Measurements from ENCODE around the gene SERHL2.
A peak's percentile ranks its signal among the peaks of the same experiment; 100 is the strongest.
"Not testable (repeated sequence)": the region's sequence is repeated elsewhere in the genome, so short reads cannot be mapped to it uniquely, and the experiment has no call there.

SERHL2 gene

DNA sequence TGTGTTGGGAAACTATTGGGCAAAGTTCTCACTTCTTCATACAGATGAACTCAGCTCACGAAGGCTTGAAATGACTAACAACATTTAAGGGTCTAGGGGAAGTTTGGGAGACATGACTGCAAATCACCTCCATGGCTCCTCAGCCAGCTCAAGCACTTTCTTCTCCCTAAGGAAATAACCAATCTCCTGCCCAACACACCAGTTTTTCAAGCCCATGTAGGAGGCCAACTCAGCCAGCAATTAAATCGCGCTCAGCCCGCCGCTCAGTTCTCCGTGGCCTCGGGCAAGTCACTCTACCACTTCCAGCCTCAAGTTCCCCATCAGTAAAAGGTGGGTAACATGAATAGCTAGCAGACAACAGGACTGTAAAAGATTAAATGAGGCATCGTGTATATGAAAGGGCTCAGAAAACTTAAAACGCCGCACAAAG lies 60.1 kb downstream of the SERHL2 start:
- Histone ChIP-seq H3K27me3 (ENCODE audit: insufficient read depth, poor library complexity, severe bottlenecking) (no peaks in the 10 kb centered on the region), H3K4me3 (replicated peaks; ENCODE audit: insufficient read depth, low read length) (peak overlapping the region; percentile 69), H3K27ac (replicated peaks) (peak overlapping the region; percentile 99)
- no peak for TF ChIP-seq SPI1 (IDR thresholded peaks at IDR 0.05; ENCODE audit: borderline replicate concordance, low read depth)
- TF ChIP-seq POLR2AphosphoS5 (IDR thresholded peaks at IDR 0.05; ENCODE audit: low read depth) = no peak
- no peak for TF ChIP-seq GABPA (IDR thresholded peaks at IDR 0.05; ENCODE audit: low read depth)
- TF ChIP-seq, protein P1, sequence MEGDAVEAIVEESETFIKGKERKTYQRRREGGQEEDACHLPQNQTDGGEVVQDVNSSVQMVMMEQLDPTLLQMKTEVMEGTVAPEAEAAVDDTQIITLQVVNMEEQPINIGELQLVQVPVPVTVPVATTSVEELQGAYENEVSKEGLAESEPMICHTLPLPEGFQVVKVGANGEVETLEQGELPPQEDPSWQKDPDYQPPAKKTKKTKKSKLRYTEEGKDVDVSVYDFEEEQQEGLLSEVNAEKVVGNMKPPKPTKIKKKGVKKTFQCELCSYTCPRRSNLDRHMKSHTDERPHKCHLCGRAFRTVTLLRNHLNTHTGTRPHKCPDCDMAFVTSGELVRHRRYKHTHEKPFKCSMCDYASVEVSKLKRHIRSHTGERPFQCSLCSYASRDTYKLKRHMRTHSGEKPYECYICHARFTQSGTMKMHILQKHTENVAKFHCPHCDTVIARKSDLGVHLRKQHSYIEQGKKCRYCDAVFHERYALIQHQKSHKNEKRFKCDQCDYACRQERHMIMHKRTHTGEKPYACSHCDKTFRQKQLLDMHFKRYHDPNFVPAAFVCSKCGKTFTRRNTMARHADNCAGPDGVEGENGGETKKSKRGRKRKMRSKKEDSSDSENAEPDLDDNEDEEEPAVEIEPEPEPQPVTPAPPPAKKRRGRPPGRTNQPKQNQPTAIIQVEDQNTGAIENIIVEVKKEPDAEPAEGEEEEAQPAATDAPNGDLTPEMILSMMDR (IDR thresholded peaks at IDR 0.05; ENCODE audit: insufficient read depth, low read length) = no peak
- TF ChIP-seq, protein P2, sequence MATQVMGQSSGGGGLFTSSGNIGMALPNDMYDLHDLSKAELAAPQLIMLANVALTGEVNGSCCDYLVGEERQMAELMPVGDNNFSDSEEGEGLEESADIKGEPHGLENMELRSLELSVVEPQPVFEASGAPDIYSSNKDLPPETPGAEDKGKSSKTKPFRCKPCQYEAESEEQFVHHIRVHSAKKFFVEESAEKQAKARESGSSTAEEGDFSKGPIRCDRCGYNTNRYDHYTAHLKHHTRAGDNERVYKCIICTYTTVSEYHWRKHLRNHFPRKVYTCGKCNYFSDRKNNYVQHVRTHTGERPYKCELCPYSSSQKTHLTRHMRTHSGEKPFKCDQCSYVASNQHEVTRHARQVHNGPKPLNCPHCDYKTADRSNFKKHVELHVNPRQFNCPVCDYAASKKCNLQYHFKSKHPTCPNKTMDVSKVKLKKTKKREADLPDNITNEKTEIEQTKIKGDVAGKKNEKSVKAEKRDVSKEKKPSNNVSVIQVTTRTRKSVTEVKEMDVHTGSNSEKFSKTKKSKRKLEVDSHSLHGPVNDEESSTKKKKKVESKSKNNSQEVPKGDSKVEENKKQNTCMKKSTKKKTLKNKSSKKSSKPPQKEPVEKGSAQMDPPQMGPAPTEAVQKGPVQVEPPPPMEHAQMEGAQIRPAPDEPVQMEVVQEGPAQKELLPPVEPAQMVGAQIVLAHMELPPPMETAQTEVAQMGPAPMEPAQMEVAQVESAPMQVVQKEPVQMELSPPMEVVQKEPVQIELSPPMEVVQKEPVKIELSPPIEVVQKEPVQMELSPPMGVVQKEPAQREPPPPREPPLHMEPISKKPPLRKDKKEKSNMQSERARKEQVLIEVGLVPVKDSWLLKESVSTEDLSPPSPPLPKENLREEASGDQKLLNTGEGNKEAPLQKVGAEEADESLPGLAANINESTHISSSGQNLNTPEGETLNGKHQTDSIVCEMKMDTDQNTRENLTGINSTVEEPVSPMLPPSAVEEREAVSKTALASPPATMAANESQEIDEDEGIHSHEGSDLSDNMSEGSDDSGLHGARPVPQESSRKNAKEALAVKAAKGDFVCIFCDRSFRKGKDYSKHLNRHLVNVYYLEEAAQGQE (IDR thresholded peaks at IDR 0.05; ENCODE audit: insufficient replicate concordance, low read depth) = no peak
- peak in 1 of 2 experiments; percentile 44 for DNase-seq (ENCODE audit: low read depth in 1 of 2, low spot score in 1 of 2)

DNA sequence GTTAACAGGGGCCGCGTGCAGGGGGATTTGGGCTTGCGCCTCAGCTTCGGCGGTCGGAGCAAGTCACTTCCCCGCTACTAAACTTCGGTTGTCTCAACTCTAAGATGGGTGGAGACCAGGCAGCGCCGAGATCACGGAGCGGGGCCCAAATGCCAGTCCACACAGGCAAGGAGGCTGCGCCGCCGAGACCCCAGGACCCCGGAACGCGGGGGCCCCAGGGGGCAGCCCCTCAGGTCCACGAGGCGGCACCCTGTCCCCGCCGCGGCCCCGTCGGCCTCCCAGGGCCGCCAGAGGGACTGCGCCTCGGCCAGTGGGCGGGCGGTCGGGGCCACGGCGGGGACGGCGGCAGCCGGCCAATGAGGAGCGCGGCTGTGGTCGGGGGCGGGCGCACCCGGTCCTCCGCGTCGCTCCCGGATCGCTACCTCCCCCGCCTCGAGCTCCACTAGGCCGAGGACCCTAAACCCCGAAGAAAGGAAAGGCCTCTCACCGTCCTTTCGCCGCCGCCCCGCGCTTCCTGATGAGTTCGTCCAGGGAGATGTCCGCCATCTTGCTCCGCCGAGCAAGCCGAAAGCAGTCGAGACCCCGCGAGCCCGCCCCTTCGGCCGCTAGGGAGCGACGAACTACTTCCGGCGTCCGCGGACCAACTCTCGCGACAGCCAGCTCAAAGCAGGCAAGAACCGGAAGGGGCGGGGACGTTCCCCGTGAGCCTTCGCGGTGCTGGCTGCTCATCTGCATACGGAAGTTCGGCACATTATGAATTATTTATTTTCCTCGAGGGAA lies 60.7 kb downstream of the SERHL2 start, which contains the start of gene POLDIP3:
TSS of gene POLDIP3 (minus strand) at position 572 of the 780 bp plus-strand sequence. CDS start at position 546, 26 bp downstream.
- peak within 1 kb of the TSS; percentile 69 for H3K4me3 ChIP-seq (replicated peaks; ENCODE audit: insufficient read depth, low read length)
- TF ChIP-seq, protein P2 (IDR thresholded peaks at IDR 0.05; ENCODE audit: insufficient replicate concordance, low read depth) = peak; percentile 71
- peak; percentile 89 for TF ChIP-seq GABPA (IDR thresholded peaks at IDR 0.05; ENCODE audit: low read depth)
- no peak for TF ChIP-seq POLR2AphosphoS5 (IDR thresholded peaks at IDR 0.05; ENCODE audit: low read depth)
- TF ChIP-seq, protein P1 (IDR thresholded peaks at IDR 0.05; ENCODE audit: insufficient read depth, low read length) = no peak
- TF ChIP-seq SPI1 (IDR thresholded peaks at IDR 0.05; ENCODE audit: borderline replicate concordance, low read depth) = peak; percentile 24; the same call in 1 of the 2 replicates
- H3K27me3 ChIP-seq (ENCODE audit: insufficient read depth, poor library complexity, severe bottlenecking) = no peaks in the 10 kb centered on the region
- peak within 1 kb of the TSS; percentile 99 for H3K27ac ChIP-seq (replicated peaks)
- DNase-seq (ENCODE audit: low read depth in 1 of 2, low spot score in 1 of 2) = peak; percentile 96 to 98

DNA sequence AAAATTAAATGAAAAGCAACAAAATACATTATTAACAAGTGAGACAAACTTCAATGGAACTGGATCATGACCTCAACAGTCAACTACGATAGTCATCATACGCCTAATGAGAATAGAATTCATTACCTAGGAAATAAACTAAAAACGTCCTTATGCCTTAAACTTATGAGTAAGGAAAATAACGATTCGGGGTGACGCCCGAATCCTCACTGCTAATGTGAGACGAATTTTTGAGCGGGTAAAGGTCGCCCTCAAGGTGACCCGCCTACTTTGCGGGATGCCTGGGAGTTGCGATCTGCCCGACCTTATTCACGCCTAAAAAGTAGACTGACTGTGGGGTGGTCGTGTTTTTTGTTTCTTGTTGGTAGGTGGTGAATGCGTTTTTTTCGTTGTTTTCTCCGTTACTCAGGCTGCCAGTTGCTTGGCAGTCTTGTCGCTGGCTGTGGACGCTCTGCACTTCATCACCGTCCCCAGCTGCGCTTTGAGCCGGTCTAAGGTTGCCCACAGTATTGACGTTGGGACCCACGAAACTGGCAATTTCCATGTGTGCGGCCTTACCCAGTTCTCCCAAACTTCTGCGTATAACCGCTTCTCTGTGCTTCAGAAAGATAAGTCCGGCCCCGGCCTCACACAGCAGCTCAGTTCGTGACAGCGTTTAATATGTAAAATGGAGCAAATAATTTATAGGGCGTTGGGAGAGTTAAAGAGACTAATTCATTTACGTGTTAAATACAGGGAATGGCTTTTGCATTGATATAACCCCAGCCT lies 61.5 kb downstream of the SERHL2 start:
- peak; percentile 87 to 96 for DNase-seq (ENCODE audit: low read depth in 1 of 2, low spot score in 1 of 2)
- TF ChIP-seq GABPA (IDR thresholded peaks at IDR 0.05; ENCODE audit: low read depth) (no peak; the same call in none of the 2 replicates), POLR2AphosphoS5 (IDR thresholded peaks at IDR 0.05; ENCODE audit: low read depth) (peak; percentile 100), SPI1 (IDR thresholded peaks at IDR 0.05; ENCODE audit: borderline replicate concordance, low read depth) (no peak)
- TF ChIP-seq, protein P1 (IDR thresholded peaks at IDR 0.05; ENCODE audit: insufficient read depth, low read length) = no peak
- TF ChIP-seq, protein P2 (IDR thresholded peaks at IDR 0.05; ENCODE audit: insufficient replicate concordance, low read depth) = peak; percentile 19
- Histone ChIP-seq H3K27me3 (ENCODE audit: insufficient read depth, poor library complexity, severe bottlenecking) (no peaks in the 10 kb centered on the region), H3K27ac (replicated peaks) (peak overlapping the region; percentile 99), H3K4me3 (replicated peaks; ENCODE audit: insufficient read depth, low read length) (peak overlapping the region; percentile 28)

DNA sequence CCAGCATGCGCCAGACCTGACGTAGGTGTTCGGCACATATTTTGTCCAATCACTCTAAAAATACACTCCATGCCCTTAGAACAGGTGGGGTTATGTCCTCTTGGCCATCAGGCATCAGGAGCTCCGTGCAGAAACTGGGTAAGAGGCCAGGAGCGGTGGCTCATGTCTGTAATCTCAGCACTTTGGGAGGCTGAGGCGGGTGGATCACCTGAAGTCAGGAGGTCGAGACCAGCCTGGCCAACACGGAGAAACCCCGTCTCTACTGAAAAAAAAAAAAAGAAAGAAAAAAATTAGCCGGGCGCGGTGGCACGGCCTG lies 62.1 kb downstream of the SERHL2 start:
- H3K4me3 ChIP-seq (replicated peaks; ENCODE audit: insufficient read depth, low read length) = peak overlapping the region; percentile 28
- peak overlapping the region; percentile 99 for H3K27ac ChIP-seq (replicated peaks)
- DNase-seq (ENCODE audit: low read depth in 1 of 2, low spot score in 1 of 2); H3K27me3 ChIP-seq (ENCODE audit: insufficient read depth, poor library complexity, severe bottlenecking): not testable (repeated sequence)
